SJCRH30 (cell line): Measurements from ENCODE around the gene TNFSF9. TPM values are rescaled to one million over a fixed set of nuclear protein-coding genes. Genes with fewer than 3 reads are reported as not detected.

Source experiments
- DNase-seq, 2 experiments: peaks; one replicate each; pipeline ENCODE4 v3.0.0-alpha.2; 2015 to 2020
- H3K27ac ChIP-seq: fragments of 250-450 bp; sonication (Bioruptor Pico); 2 replicates; pipeline ENCODE4 v1.5.1; 2020; ENCODE audit warnings: mild to moderate bottlenecking, moderate library complexity
- H3K27me3 ChIP-seq: fragments of 250-450 bp; sonication (Bioruptor Pico); 2 replicates; pipeline ENCODE4 v1.5.1; 2020; ENCODE audit warnings: mild to moderate bottlenecking, moderate library complexity
- H3K36me3 ChIP-seq: fragments of 250-450 bp; sonication (Bioruptor Pico); 2 replicates; pipeline ENCODE4 v1.5.1; 2020; ENCODE audit warnings: mild to moderate bottlenecking, moderate library complexity
- H3K4me1 ChIP-seq: fragments of 250-450 bp; sonication (Bioruptor Pico); 2 replicates; pipeline ENCODE4 v1.5.1; 2020; ENCODE audit warnings: mild to moderate bottlenecking, moderate library complexity
- H3K4me3 ChIP-seq: fragments of 250-450 bp; sonication (Bioruptor Pico); 2 replicates; pipeline ENCODE4 v1.5.1; 2020; ENCODE audit warnings: mild to moderate bottlenecking, moderate library complexity
- H3K9me3 ChIP-seq: fragments of 250-450 bp; sonication (Bioruptor Pico); replicated peaks from 2 replicates; pipeline ENCODE4 v1.5.1; 2020; ENCODE audit warnings: mild to moderate bottlenecking, moderate library complexity
- total RNA-seq: library from RNA; depleted of rRNA; stranded (reverse); fragments of >200 nt; shearing (Covaris generic); gene quantifications from 2 replicates; pipeline ENCODE4 v1.2.3, GENCODE V29; 2014; rRNA removed

TNFSF9 gene
- total RNA-seq, result not detected in 2 replicates

- no peaks in the 10 kb centered on the region for H3K27me3 ChIP-seq
- H3K27ac ChIP-seq, result no peak within 1 kb of the TSS
- DNase-seq, result no peak
- H3K9me3 ChIP-seq, result no peaks in the 10 kb centered on the region
- H3K36me3 ChIP-seq, result no peaks in the 10 kb centered on the region
- H3K4me3 ChIP-seq, result no peak within 1 kb of the TSS
- H3K4me1 ChIP-seq, result no peaks in the 10 kb centered on the region
These were observed at the start of gene TNFSF9 for GRCh38 chr19:6530386-6531162. TSS of gene TNFSF9 (plus strand) at chr19:6531026. CDS start at chr19:6531037, 11 bp downstream.

- no peak within 1 kb of the TSS for H3K4me3 ChIP-seq
- peak in 1 of 2 experiments; percentile 26 for DNase-seq
- H3K4me1 ChIP-seq, result no peaks in the 10 kb centered on the region
- no peaks in the 10 kb centered on the region for H3K36me3 ChIP-seq
- no peaks in the 10 kb centered on the region for H3K9me3 ChIP-seq
- no peak within 1 kb of the TSS for H3K27ac ChIP-seq
- no peaks in the 10 kb centered on the region for H3K27me3 ChIP-seq
These were observed 49.1 kb upstream of the TNFSF9 start, which contains the start of gene DENND1C for GRCh38 chr19:6481541-6482342. TSS of gene DENND1C (minus strand) at chr19:6481787. CDS start at chr19:6481695, 92 bp downstream.

- Histone ChIP-seq H3K27ac (no peak overlapping the region), H3K27me3 (no peaks in the 10 kb centered on the region), H3K4me1 (no peaks in the 10 kb centered on the region), H3K9me3 (no peaks in the 10 kb centered on the region), H3K36me3 (no peaks in the 10 kb centered on the region), H3K4me3 (no peak overlapping the region)
- no peak for DNase-seq
These were observed 48.5 kb upstream of the TNFSF9 start for GRCh38 chr19:6482343-6482686.

GRCh38 chr19:6483235-6483634 lies 47.6 kb upstream of the TNFSF9 start:
- no peak overlapping the region for H3K4me3 ChIP-seq
- DNase-seq, result no peak
- no peaks in the 10 kb centered on the region for H3K4me1 ChIP-seq
- no peaks in the 10 kb centered on the region for H3K36me3 ChIP-seq
- no peaks in the 10 kb centered on the region for H3K27me3 ChIP-seq
- H3K9me3 ChIP-seq, result no peaks in the 10 kb centered on the region
- no peak overlapping the region for H3K27ac ChIP-seq

GRCh38 chr19:6484230-6484629 lies 46.6 kb upstream of the TNFSF9 start:
- Histone ChIP-seq H3K4me3 (no peak overlapping the region), H3K27me3 (no peaks in the 10 kb centered on the region), H3K9me3 (no peaks in the 10 kb centered on the region), H3K27ac (no peak overlapping the region), H3K36me3 (no peaks in the 10 kb centered on the region), H3K4me1 (no peaks in the 10 kb centered on the region)
- no peak for DNase-seq

GRCh38 chr19:6484831-6485230 lies 46.0 kb upstream of the TNFSF9 start:
- no peak for DNase-seq
- no peaks in the 10 kb centered on the region for H3K36me3 ChIP-seq
- no peaks in the 10 kb centered on the region for H3K4me1 ChIP-seq
- no peak overlapping the region for H3K4me3 ChIP-seq
- H3K9me3 ChIP-seq, result no peaks in the 10 kb centered on the region
- no peak overlapping the region for H3K27ac ChIP-seq
- no peaks in the 10 kb centered on the region for H3K27me3 ChIP-seq

- H3K9me3 ChIP-seq, result no peaks in the 10 kb centered on the region
- H3K27ac ChIP-seq, result no peak overlapping the region
- no peak overlapping the region for H3K4me3 ChIP-seq
- no peaks in the 10 kb centered on the region for H3K4me1 ChIP-seq
- no peaks in the 10 kb centered on the region for H3K27me3 ChIP-seq
- no peaks in the 10 kb centered on the region for H3K36me3 ChIP-seq
- DNase-seq, result no peak
These were observed 41.4 kb upstream of the TNFSF9 start for GRCh38 chr19:6489278-6490061.

- no peak for DNase-seq
- Histone ChIP-seq H3K27ac (no peak overlapping the region), H3K9me3 (no peaks in the 10 kb centered on the region), H3K27me3 (no peaks in the 10 kb centered on the region), H3K4me1 (no peaks in the 10 kb centered on the region), H3K4me3 (no peak overlapping the region), H3K36me3 (no peaks in the 10 kb centered on the region)
These were observed 40.7 kb upstream of the TNFSF9 start for GRCh38 chr19:6490134-6490533.

GRCh38 chr19:6491802-6492592 lies 38.8 kb upstream of the TNFSF9 start:
- Histone ChIP-seq H3K4me1 (no peaks in the 10 kb centered on the region), H3K27me3 (no peaks in the 10 kb centered on the region), H3K27ac (no peak overlapping the region), H3K36me3 (no peaks in the 10 kb centered on the region), H3K9me3 (no peaks in the 10 kb centered on the region), H3K4me3 (no peak overlapping the region)
- DNase-seq, result no peak

GRCh38 chr19:6494438-6495036 lies 36.3 kb upstream of the TNFSF9 start:
- no peaks in the 10 kb centered on the region for H3K9me3 ChIP-seq
- no peak for DNase-seq
- H3K27ac ChIP-seq, result no peak overlapping the region
- no peaks in the 10 kb centered on the region for H3K27me3 ChIP-seq
- no peaks in the 10 kb centered on the region for H3K36me3 ChIP-seq
- H3K4me1 ChIP-seq, result no peaks in the 10 kb centered on the region
- H3K4me3 ChIP-seq, result no peak overlapping the region

GRCh38 chr19:6495947-6496346 lies 34.9 kb upstream of the TNFSF9 start:
- Histone ChIP-seq H3K36me3 (no peaks in the 10 kb centered on the region), H3K27ac (no peak overlapping the region), H3K9me3 (no peaks in the 10 kb centered on the region), H3K4me1 (no peaks in the 10 kb centered on the region), H3K4me3 (no peak overlapping the region), H3K27me3 (no peaks in the 10 kb centered on the region)
- DNase-seq, result no peak

- no peak overlapping the region for H3K27ac ChIP-seq
- H3K4me3 ChIP-seq, result no peak overlapping the region
- no peaks in the 10 kb centered on the region for H3K27me3 ChIP-seq
- H3K36me3 ChIP-seq, result no peaks in the 10 kb centered on the region
- DNase-seq, result no peak
- H3K4me1 ChIP-seq, result no peaks in the 10 kb centered on the region
- H3K9me3 ChIP-seq, result no peaks in the 10 kb centered on the region
These were observed 32.4 kb upstream of the TNFSF9 start for GRCh38 chr19:6498294-6499036.

GRCh38 chr19:6499052-6499790 lies 31.6 kb upstream of the TNFSF9 start:
- no peak overlapping the region for H3K27ac ChIP-seq
- no peak overlapping the region for H3K4me3 ChIP-seq
- H3K27me3 ChIP-seq, result no peaks in the 10 kb centered on the region
- H3K4me1 ChIP-seq, result no peaks in the 10 kb centered on the region
- no peaks in the 10 kb centered on the region for H3K9me3 ChIP-seq
- DNase-seq, result no peak
- H3K36me3 ChIP-seq, result no peaks in the 10 kb centered on the region
